ENCODE results near the gene HSD3B1.

DNA sequence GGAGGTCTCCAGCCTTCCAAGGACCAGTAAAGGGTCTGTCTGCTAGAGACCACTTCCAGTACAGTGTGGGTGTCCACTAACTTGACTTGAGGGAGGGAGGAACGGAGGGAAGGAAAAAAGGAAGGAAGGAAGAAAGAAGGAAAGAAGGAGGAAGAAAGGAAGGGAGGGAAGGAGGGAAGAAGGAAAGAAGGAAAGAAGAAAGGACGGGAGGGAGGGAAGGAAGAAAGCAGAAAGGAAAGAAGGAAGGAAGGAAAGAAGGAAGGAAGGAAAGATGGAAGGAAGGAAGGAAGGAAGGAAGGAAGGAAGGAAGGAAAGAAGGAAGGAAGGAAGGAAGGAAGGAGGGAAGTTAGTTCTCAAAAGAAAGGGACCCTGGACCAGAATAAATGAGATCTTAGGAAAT is 26.8 kb upstream of the HSD3B1 start:
- TF ChIP-seq YY1 (IDR thresholded peaks at IDR 0.05; ENCODE audit: low read depth) (no peak), RAD21 (IDR thresholded peaks at IDR 0.05; ENCODE audit: low read depth) (no peak), MAX (IDR thresholded peaks at IDR 0.05) (no peak)

Data from Ishikawa (cell line).